SH-SY5Y (cell line): Measurements from ENCODE around the gene SYCE3.

Experiments
- GATA2 ChIP-seq: IDR thresholded peaks from 2 replicates; pipeline ENCODE4 v1.6.1; 2011; ENCODE audit warnings: mild to moderate bottlenecking, low read depth, low read length
- GATA3 ChIP-seq: IDR thresholded peaks from 2 replicates; pipeline ENCODE4 v1.6.1; 2011; ENCODE audit warnings: low read depth, mild to moderate bottlenecking, low read length, moderate library complexity

DNA sequence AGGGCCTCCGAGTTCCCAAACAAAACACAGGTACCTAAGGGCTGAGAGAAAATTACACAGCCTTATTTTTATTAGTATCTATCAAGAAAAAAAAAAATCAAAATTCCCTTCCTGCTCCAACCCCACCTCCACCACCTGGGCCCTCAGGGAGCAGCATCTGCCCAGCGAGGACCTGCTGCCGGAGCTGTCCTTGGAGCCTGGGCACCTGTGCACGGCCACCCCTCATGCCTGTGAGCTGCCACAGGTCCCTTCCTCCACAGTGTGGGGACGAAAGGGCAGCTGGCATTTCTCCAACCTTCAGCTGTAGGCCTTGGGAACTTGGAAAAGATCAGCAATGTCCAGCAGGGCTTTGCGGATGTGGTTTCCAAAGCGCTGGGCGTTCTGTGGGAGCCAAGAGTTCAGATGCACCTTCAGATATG lies 6.3 kb upstream of the SYCE3 start:
- no peak for TF ChIP-seq GATA2
- no peak for TF ChIP-seq GATA3
